Left ventricle myocardium inferior (tissue), 1 donor: ENCODE data around the gene BMPR1B. TPM values are rescaled to one million over a fixed set of nuclear protein-coding genes. Genes with fewer than 3 reads are reported as not detected.
"Not testable (repeated sequence)": the region's sequence is repeated elsewhere in the genome, so short reads cannot be mapped to it uniquely, and the experiment has no call there.

Source experiments
- DNase-seq: peaks from one replicate; pipeline ENCODE4 v3.0.0-alpha.2; 2020
- H3K27ac ChIP-seq: fragments of 200-600 bp; replicated peaks from 2 replicates; pipeline ENCODE4 v1.8.0; 2021
- H3K27me3 ChIP-seq: fragments of 200-600 bp; 2 replicates; pipeline ENCODE4 v1.8.0; 2021; ENCODE audit warnings: low read depth
- H3K36me3 ChIP-seq: fragments of 200-600 bp; 2 replicates; pipeline ENCODE4 v1.8.0; 2021
- H3K4me1 ChIP-seq: fragments of 200-600 bp; 2 replicates; pipeline ENCODE4 v1.8.0; 2021
- H3K4me3 ChIP-seq: fragments of 200-600 bp; 2 replicates; pipeline ENCODE4 v1.8.0; 2021; ENCODE audit warnings: mild to moderate bottlenecking, moderate library complexity
- H3K9me3 ChIP-seq: fragments of 200-600 bp; replicated peaks from 2 replicates; pipeline ENCODE4 v1.8.0; 2021
- intact Hi-C: fragments of 100-400 bp; cut with micrococcal nuclease; formaldehyde crosslinking; loops from one replicate; pipeline ENCODE4 v1.11.0; 2022
- total RNA-seq: library from RNA; stranded (reverse); fragmentation: NEBNext Ultra II Directional; extraction: Animal tissue kit (Norgen Biotek cat#: 25700); gene quantifications from one replicate; pipeline ENCODE4 v1.2.1, GENCODE V29; 2021
- TF ChIP-seq, protein P1 (sequence below): fragments of 200-600 bp; IDR thresholded peaks from 2 replicates; pipeline ENCODE4 v1.8.0; 2021; ENCODE audit warnings: antibody characterized with exemption, mild to moderate bottlenecking, borderline replicate concordance
- donor health status: DM: no; HTN: yes; CAD: no; lungs with severe emphysema.

Gene BMPR1B
- total RNA-seq, 1 donor from 2014 or later = 3.0 TPM

DNA sequence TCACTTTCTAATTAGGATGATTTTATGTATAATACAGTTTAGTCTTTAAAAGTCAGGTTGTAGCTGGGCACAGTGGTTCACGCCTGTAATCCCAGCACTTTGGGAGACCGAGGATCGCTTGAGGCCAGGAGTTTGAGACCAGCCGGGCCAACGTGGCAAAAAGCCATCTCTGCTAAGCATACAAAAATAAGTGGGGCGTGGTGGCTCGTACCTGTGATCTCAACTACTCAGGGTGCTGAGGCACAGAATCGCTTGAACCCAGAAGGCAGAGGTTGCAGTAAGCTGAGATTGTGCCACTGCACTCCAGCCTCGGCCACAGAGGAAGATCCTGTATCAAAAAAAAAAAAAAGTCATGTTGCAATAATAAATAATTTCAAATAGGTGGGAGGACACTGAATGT is 364.2 kb downstream of the BMPR1B start:
- no peak overlapping the region for H3K27ac ChIP-seq
- H3K27me3 ChIP-seq = no peaks in the 10 kb centered on the region
- no peaks in the 10 kb centered on the region for H3K36me3 ChIP-seq
- intact Hi-C loops = no loop called here
- TF ChIP-seq, protein P1, sequence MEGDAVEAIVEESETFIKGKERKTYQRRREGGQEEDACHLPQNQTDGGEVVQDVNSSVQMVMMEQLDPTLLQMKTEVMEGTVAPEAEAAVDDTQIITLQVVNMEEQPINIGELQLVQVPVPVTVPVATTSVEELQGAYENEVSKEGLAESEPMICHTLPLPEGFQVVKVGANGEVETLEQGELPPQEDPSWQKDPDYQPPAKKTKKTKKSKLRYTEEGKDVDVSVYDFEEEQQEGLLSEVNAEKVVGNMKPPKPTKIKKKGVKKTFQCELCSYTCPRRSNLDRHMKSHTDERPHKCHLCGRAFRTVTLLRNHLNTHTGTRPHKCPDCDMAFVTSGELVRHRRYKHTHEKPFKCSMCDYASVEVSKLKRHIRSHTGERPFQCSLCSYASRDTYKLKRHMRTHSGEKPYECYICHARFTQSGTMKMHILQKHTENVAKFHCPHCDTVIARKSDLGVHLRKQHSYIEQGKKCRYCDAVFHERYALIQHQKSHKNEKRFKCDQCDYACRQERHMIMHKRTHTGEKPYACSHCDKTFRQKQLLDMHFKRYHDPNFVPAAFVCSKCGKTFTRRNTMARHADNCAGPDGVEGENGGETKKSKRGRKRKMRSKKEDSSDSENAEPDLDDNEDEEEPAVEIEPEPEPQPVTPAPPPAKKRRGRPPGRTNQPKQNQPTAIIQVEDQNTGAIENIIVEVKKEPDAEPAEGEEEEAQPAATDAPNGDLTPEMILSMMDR = no peak
- no peaks in the 10 kb centered on the region for H3K4me1 ChIP-seq
- H3K4me3 ChIP-seq = no peak overlapping the region
- no peaks in the 10 kb centered on the region for H3K9me3 ChIP-seq
- DNase-seq = no peak

DNA sequence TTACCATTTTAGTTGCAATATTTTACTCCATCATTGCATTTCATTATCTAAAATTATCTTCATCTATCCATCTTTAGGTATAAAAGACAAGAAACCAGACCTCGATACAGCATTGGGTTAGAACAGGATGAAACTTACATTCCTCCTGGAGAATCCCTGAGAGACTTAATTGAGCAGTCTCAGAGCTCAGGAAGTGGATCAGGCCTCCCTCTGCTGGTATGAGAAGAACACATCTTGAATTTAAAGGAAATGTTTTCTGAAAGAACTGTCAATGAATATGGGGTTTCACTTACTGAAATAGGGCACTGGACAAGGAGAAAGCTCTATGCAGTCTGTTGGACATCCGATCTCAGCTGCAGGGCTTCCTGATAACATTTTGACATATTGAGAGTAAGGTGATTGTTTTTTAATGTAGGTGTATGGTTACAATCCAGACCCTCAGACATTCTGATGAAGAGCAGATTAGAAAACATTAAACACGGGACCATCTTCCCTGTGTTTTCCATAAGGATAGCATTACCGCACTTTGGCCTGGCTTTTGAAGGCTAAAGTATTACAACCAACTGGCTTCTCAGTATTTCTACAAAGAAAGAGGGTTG is 367.2 kb downstream of the BMPR1B start:
- Histone ChIP-seq H3K4me1 (no peaks in the 10 kb centered on the region), H3K4me3 (no peak overlapping the region), H3K27ac (no peak overlapping the region), H3K9me3 (no peaks in the 10 kb centered on the region), H3K36me3 (no peaks in the 10 kb centered on the region), H3K27me3 (no peaks in the 10 kb centered on the region)
- TF ChIP-seq, protein P1 = peak; percentile 64
- intact Hi-C loops = no loop called here
- no peak for DNase-seq

DNA sequence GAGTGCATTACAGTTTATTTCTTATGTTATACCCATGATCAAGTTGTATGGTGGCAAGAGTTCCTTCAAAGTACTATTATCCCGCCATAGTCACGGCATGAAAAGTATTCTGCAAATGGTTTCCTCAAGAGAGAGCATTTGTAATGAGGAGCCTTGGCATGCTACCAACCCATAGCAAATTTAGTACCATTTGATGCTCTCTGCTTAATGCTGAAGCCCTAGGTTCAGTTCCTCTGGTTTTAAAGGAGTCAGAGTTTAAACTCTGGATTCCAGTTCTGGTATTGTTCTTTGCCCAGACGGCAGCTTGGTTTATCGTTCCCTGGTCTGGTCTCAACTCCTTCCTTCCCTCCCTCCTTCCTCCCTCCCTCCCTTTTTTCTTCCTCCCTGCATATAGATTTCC is 371.3 kb downstream of the BMPR1B start:
- H3K4me3 ChIP-seq = no peak overlapping the region
- no peaks in the 10 kb centered on the region for H3K4me1 ChIP-seq
- TF ChIP-seq, protein P1 = no peak
- intact Hi-C loops = no loop called here
- DNase-seq = no peak
- no peaks in the 10 kb centered on the region for H3K27me3 ChIP-seq
- H3K27ac ChIP-seq = no peak overlapping the region
- H3K36me3 ChIP-seq = no peaks in the 10 kb centered on the region
- peaks cover 2% of the 10 kb centered on the region for H3K9me3 ChIP-seq

DNA sequence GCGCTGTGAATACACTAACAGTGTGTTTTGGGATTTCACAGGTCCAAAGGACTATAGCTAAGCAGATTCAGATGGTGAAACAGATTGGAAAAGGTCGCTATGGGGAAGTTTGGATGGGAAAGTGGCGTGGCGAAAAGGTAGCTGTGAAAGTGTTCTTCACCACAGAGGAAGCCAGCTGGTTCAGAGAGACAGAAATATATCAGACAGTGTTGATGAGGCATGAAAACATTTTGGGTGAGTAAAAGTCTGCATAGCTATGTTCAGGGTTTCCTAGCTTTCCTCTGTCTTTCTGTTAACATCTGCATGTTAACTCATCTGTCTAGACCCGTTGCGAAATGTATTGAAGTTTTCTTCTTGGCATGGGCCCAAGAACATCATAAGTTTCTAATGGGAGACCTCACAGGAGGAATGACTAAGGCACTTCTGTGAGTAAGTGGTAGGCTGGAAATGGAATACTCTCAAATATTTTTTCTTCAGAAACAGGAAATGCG is 372.1 kb downstream of the BMPR1B start:
- intact Hi-C loops = no loop called here
- TF ChIP-seq, protein P1 = no peak
- DNase-seq = no peak
- no peaks in the 10 kb centered on the region for H3K4me1 ChIP-seq
- no peak overlapping the region for H3K4me3 ChIP-seq
- no peaks in the 10 kb centered on the region for H3K27me3 ChIP-seq
- H3K9me3 ChIP-seq = peaks cover 8% of the 10 kb centered on the region
- H3K36me3 ChIP-seq = no peaks in the 10 kb centered on the region
- H3K27ac ChIP-seq = peak overlapping the region; percentile 19

DNA sequence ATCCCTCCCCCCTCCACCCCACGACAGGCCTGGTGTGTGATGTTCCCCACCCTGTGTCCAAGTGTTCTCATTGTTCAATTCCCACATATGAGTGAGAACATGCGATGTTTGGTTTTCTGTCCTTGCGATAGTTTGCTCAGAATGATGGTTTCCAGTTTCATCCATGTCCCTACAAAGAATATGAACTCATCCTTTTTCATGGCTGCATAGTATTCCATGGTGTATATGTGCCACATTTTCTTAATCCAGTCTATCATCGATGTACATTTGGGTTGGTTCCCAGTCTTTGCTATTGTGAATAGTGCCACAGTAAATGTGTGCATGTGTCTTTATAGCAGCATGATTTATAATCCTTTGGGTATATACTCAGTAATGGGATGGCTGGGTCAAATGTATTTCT is 376.3 kb downstream of the BMPR1B start:
- H3K36me3 ChIP-seq, DNase-seq, H3K4me3 ChIP-seq, intact Hi-C loops, H3K4me1 ChIP-seq, H3K27me3 ChIP-seq, H3K27ac ChIP-seq: not testable (repeated sequence)
- peaks cover 13% of the 10 kb centered on the region for H3K9me3 ChIP-seq

DNA sequence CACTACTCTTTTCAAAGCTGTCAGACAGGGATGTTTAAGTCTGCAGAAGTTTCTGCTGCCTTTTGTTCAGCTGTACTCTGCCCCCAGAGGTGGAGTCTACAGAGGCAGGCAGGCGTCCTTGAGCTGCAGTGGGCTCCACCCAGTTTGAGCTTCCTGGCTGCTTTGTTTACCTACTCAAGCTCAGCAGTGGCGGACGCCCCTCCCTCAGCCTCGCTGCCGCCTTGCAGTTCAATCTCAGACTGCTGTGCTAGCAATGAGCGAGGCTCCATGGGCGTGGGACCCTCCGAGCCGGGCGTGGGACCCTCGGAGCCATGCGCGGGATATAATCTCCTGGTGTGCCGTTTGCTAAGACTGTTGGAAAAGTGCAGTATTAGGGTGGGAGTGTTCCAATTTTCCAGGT is 381.7 kb downstream of the BMPR1B start:
- H3K36me3 ChIP-seq, H3K4me3 ChIP-seq, H3K4me1 ChIP-seq, intact Hi-C loops, H3K27ac ChIP-seq, DNase-seq: not testable (repeated sequence)
- Histone ChIP-seq H3K27me3 (peaks cover 11% of the 10 kb centered on the region), H3K9me3 (peaks cover 17% of the 10 kb centered on the region)
